Measurements from ENCODE around the gene MSLN. TPM values are rescaled to one million over a fixed set of nuclear protein-coding genes. Genes with fewer than 3 reads are reported as not detected.

MSLN gene
- total and polyA plus RNA-seq, 7 donors = 0.03 to 0.17 (median 0.09) TPM; not detected in 3

- no peak for ATAC-seq
- DNase-seq = no peak
- intact Hi-C loops (cut with DNase I) = no loop called here
- H3K4me1 ChIP-seq = no peaks in the 10 kb centered on the region
- H3K27me3 ChIP-seq (ENCODE audit: insufficient read depth in 3 of 3, low read length in 2 of 3) = peaks cover 0 to 49% (median 12%) of the 10 kb centered on the region in 3 donors
- H3K4me3 ChIP-seq = no peak overlapping the region
- no peaks in the 10 kb centered on the region for H3K36me3 ChIP-seq (ENCODE audit: insufficient read depth in 1 of 2, low read depth in 1 of 2)
- H3K27ac ChIP-seq = no peak overlapping the region
- TF ChIP-seq, protein P1, sequence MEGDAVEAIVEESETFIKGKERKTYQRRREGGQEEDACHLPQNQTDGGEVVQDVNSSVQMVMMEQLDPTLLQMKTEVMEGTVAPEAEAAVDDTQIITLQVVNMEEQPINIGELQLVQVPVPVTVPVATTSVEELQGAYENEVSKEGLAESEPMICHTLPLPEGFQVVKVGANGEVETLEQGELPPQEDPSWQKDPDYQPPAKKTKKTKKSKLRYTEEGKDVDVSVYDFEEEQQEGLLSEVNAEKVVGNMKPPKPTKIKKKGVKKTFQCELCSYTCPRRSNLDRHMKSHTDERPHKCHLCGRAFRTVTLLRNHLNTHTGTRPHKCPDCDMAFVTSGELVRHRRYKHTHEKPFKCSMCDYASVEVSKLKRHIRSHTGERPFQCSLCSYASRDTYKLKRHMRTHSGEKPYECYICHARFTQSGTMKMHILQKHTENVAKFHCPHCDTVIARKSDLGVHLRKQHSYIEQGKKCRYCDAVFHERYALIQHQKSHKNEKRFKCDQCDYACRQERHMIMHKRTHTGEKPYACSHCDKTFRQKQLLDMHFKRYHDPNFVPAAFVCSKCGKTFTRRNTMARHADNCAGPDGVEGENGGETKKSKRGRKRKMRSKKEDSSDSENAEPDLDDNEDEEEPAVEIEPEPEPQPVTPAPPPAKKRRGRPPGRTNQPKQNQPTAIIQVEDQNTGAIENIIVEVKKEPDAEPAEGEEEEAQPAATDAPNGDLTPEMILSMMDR (IDR thresholded peaks at IDR 0.05) = no peak
- H3K9me3 ChIP-seq = no peaks in the 10 kb centered on the region
- 75 to 81% (median 79%) methylated on average over 36 to 38 of the region's 38 CpGs for WGBS, 3 donors
Measured at GRCh38 chr16:764848-765487, 4.4 kb downstream of the MSLN start.

DNA sequence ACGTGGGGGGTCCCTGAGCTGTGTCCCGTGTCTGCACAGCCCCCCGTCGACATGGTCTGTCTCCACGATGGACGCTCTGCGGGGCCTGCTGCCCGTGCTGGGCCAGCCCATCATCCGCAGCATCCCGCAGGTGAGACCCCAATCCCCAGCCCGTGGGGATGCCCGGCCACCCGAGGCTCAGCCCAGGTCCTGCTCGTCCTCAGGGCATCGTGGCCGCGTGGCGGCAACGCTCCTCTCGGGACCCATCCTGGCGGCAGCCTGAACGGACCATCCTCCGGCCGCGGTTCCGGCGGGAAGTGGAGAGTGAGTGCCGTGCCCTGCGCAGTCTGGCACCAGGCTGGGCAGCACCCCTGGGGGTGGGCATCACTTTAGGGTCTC, 4.9 kb downstream of the MSLN start:
- Histone ChIP-seq H3K4me3 (no peak overlapping the region), H3K27me3 (ENCODE audit: insufficient read depth in 3 of 3, low read length in 2 of 3) (peaks cover 0 to 49% (median 10%) of the 10 kb centered on the region in 3 donors), H3K4me1 (no peaks in the 10 kb centered on the region), H3K9me3 (no peaks in the 10 kb centered on the region), H3K36me3 (ENCODE audit: insufficient read depth in 1 of 2, low read depth in 1 of 2) (no peaks in the 10 kb centered on the region), H3K27ac (no peak overlapping the region)
- 87 to 88% (median 88%) methylated on average over 28 to 29 of the region's 29 CpGs for WGBS, 3 donors
- DNase-seq (no peak), ATAC-seq (no peak)
- intact Hi-C loops (cut with DNase I) = no loop called here
- TF ChIP-seq, protein P1 (IDR thresholded peaks at IDR 0.05) = no peak

DNA sequence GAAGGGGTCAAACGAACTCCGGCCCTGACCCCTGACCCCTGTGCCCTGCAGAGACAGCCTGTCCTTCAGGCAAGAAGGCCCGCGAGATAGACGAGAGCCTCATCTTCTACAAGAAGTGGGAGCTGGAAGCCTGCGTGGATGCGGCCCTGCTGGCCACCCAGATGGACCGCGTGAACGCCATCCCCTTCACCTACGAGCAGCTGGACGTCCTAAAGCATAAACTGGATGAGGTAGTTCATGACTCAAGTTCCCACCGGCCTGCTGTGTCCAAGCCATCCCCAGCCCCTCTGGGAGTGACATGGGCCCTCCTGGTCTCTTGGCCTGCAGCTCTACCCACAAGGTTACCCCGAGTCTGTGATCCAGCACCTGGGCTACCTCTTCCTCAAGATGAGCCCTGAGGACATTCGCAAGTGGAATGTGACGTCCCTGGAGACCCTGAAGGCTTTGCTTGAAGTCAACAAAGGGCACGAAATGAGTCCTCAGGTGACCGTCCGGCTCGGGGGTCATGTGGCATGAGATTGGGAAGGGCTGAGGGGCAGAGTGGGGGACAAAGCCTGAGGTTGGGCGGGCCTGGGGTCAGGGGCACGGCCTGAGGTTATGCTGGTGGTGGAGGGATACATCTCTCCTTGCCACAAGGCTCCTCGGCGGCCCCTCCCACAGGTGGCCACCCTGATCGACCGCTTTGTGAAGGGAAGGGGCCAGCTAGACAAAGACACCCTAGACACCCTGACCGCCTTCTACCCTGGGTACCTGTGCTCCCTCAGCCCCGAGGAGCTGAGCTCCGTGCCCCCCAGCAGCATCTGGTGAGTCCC, 5.7 kb downstream of the MSLN start:
- peaks cover 0 to 47% (median 10%) of the 10 kb centered on the region in 3 donors for H3K27me3 ChIP-seq (ENCODE audit: insufficient read depth in 3 of 3, low read length in 2 of 3)
- intact Hi-C loops (cut with DNase I) = no loop called here
- DNase-seq (no peak), ATAC-seq (no peak)
- H3K4me1 ChIP-seq = no peaks in the 10 kb centered on the region
- no peaks in the 10 kb centered on the region for H3K9me3 ChIP-seq
- 77 to 83% (median 79%) methylated on average over 29 of the region's 29 CpGs for WGBS, 3 donors
- TF ChIP-seq, protein P1 (IDR thresholded peaks at IDR 0.05) = no peak
- H3K27ac ChIP-seq = no peak overlapping the region
- no peak overlapping the region for H3K4me3 ChIP-seq
- no peaks in the 10 kb centered on the region for H3K36me3 ChIP-seq (ENCODE audit: insufficient read depth in 1 of 2, low read depth in 1 of 2)

DNA sequence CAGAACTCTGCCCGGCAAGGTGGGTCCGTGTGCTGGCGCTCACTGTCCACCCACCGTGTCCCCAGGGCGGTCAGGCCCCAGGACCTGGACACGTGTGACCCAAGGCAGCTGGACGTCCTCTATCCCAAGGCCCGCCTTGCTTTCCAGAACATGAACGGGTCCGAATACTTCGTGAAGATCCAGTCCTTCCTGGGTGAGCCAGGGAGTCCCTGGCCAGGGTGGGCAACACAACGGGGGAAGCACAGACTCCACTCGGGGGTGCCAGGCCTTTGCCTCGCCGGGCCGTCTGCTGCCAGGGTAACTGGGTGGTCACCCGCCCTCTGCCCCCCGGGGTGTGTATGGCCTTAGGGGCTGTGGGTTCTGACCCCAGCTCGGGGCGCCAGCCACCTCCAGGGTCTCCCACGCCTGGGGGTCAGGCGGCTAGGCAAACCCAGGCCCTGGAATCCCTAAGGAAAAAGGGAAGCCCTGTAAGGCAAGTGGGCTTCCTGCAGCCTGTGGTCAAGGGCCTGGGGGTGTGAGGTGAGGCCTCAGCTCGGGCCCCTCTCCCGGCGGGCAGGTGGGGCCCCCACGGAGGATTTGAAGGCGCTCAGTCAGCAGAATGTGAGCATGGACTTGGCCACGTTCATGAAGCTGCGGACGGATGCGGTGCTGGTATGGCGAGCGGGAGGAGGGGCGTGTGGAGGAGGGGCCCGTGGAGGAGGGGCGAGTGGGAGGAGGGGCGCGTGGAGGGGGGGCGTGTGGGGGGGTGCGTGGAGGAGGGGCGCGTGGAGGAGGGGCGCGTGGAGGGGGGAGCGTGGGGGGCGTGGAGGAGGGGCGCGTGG, 6.5 kb downstream of the MSLN start:
- Histone ChIP-seq H3K27me3 (ENCODE audit: insufficient read depth in 3 of 3, low read length in 2 of 3) (peaks cover 0 to 40% (median 10%) of the 10 kb centered on the region in 3 donors), H3K27ac (no peak overlapping the region), H3K4me1 (no peaks in the 10 kb centered on the region), H3K4me3 (no peak overlapping the region), H3K9me3 (no peaks in the 10 kb centered on the region), H3K36me3 (ENCODE audit: insufficient read depth in 1 of 2, low read depth in 1 of 2) (no peaks in the 10 kb centered on the region)
- ATAC-seq (no peak), DNase-seq (no peak)
- TF ChIP-seq, protein P1 (IDR thresholded peaks at IDR 0.05) = no peak
- WGBS, 3 donors = 48 to 62% (median 61%) methylated on average over 33 to 36 of the region's 48 CpGs
- intact Hi-C loops (cut with DNase I) = no loop called here
